Measurements from ENCODE around the gene PLA2G2E. TPM values are rescaled to one million over a fixed set of nuclear protein-coding genes. Genes with fewer than 3 reads are reported as not detected.

PLA2G2E gene
- total RNA-seq, 2 experiments from 2014 or later: not detected

DNA sequence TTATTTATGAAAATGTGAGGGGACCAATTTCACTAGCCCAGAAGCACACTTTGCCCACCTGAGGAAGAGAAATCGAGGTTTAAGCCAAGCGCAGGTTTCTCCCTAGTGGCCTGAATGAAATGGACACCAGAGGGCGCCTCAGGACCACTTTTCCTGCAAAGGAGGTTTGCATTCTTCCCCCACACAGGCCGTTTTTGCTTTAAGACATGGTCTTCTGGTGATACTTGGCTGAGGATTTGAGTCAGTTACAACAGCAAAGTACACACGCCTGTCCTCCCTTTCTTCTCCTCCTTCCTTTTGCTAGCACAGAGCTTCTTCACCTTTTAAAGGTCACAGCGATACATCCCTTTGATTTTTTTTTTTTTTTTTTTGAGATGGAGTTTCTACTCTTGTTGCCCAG lies 5.4 kb downstream of the PLA2G2E start:
- Mint-ChIP-seq H3K4me1 (peaks cover 3% of the 10 kb centered on the region), H3K9me3 (no peaks in the 10 kb centered on the region), H3K36me3 (peaks cover 2% of the 10 kb centered on the region), H3K4me3 (no peak overlapping the region), H3K27me3 (no peaks in the 10 kb centered on the region), H3K27ac (no peak overlapping the region)
- peak; percentile 66 for DNase-seq

DNA sequence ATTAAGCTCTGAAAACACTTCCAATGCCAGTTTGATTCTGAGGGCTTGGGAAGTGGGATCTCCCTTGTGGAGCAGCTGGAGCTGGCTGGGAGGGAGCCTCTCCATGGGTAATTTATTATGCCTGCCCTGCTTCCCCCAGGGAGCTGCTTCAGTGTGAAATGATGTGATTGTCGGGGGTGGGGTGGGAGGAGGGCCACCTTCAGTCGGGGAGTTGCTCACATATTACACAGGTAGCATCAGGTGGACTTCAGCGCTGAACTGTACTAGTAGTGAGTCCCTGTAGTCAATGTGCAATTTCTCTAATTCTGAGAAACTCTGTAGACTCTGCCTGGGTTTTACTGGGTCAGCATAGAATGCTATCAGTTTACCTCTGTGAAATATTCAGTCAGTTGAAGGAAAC lies 12.8 kb downstream of the PLA2G2E start:
- Mint-ChIP-seq H3K27ac (no peak overlapping the region), H3K36me3 (peaks cover 8% of the 10 kb centered on the region), H3K9me3 (no peaks in the 10 kb centered on the region), H3K27me3 (no peaks in the 10 kb centered on the region), H3K4me3 (no peak overlapping the region), H3K4me1 (no peaks in the 10 kb centered on the region)
- DNase-seq: no peak

- Mint-ChIP-seq H3K9me3 (no peaks in the 10 kb centered on the region), H3K27ac (no peak overlapping the region), H3K27me3 (no peaks in the 10 kb centered on the region), H3K4me3 (no peak overlapping the region), H3K4me1 (no peaks in the 10 kb centered on the region), H3K36me3 (peaks cover 10% of the 10 kb centered on the region)
- DNase-seq: no peak
These were observed 13.4 kb downstream of the PLA2G2E start for GRCh38 chr1:19909971-19910370.

GRCh38 chr1:19909392-19909791 lies 14.0 kb downstream of the PLA2G2E start:
- no peak for DNase-seq
- H3K27me3 Mint-ChIP-seq: no peaks in the 10 kb centered on the region
- no peak overlapping the region for H3K27ac Mint-ChIP-seq
- no peaks in the 10 kb centered on the region for H3K9me3 Mint-ChIP-seq
- peaks cover 16% of the 10 kb centered on the region for H3K36me3 Mint-ChIP-seq
- H3K4me3 Mint-ChIP-seq: no peak overlapping the region
- H3K4me1 Mint-ChIP-seq: no peaks in the 10 kb centered on the region

GRCh38 chr1:19907456-19907855 lies 16.0 kb downstream of the PLA2G2E start:
- Mint-ChIP-seq H3K27ac (no peak overlapping the region), H3K4me3 (no peak overlapping the region), H3K27me3 (no peaks in the 10 kb centered on the region), H3K36me3 (peaks cover 19% of the 10 kb centered on the region), H3K9me3 (no peaks in the 10 kb centered on the region), H3K4me1 (no peaks in the 10 kb centered on the region)
- DNase-seq: no peak

DNA sequence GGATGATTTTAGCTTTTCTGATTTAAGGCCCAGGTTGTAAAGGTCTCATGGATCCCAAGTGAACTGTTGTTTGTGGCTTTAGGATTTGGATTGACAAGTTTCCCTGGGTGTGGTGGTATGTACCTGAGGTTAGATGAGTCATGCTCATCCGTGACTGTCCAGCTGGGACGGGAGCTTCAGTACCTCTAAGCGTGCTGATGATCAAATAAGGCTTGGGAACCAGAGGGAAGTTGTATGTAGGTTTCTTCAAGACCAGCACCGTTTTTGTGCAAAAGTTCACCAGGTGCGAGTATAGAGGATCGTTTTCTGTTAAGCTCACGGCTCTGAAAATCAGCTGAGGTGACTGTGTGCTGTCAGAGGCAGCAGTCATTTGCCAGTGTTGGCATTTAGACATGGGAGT lies 19.8 kb downstream of the PLA2G2E start:
- no peaks in the 10 kb centered on the region for H3K4me1 Mint-ChIP-seq
- no peak overlapping the region for H3K4me3 Mint-ChIP-seq
- H3K9me3 Mint-ChIP-seq: peaks cover 2% of the 10 kb centered on the region
- no peak for DNase-seq
- H3K36me3 Mint-ChIP-seq: peaks cover 38% of the 10 kb centered on the region
- H3K27ac Mint-ChIP-seq: no peak overlapping the region
- H3K27me3 Mint-ChIP-seq: no peaks in the 10 kb centered on the region

DNA sequence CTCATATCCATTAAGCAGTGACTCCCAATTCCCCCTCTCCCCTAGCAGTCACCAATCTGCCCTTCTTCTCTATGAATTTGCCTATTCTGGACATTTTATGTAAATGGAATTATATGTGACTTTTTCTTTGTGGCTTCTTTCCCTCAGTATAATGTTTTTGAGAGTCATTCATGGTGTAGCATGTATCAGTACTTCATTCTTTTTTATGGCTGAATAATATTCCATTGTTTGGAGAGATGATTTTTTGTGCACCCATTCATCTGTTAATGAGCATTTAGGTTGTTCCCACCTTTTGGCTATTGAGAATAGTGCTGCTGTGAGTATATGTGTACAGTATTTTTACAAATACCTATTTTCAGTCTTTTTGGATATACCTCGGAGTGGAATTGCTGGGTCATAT lies 21.8 kb downstream of the PLA2G2E start:
- no peak for DNase-seq
- Mint-ChIP-seq H3K27me3 (no peaks in the 10 kb centered on the region), H3K36me3 (peaks cover 44% of the 10 kb centered on the region), H3K4me1 (no peaks in the 10 kb centered on the region), H3K4me3 (no peak overlapping the region), H3K27ac (no peak overlapping the region), H3K9me3 (peaks cover 2% of the 10 kb centered on the region)

DNA sequence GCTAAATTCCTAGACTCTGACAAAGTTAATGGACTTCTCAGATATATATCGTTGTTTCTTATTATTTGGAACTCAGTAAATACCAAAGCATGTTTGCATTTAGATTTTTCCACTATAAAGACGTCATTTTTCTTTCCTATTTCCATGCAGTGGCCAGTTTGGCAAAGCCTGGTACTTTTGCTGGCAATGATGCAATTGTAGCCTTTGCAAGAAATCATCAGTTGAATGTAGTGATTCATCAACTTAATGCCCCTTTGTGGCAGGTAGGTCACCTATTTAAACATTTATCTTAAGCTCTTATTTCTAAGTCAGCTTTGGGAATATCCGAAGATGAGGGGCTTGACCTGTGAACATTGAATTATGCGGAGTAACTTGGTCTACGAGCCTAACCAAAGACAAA lies 29.2 kb downstream of the PLA2G2E start:
- Mint-ChIP-seq H3K9me3 (no peaks in the 10 kb centered on the region), H3K36me3 (peaks cover 28% of the 10 kb centered on the region), H3K4me1 (peaks cover 4% of the 10 kb centered on the region), H3K4me3 (no peak overlapping the region), H3K27ac (no peak overlapping the region), H3K27me3 (no peaks in the 10 kb centered on the region)
- no peak for DNase-seq

GRCh38 chr1:19893687-19894086 lies 29.7 kb downstream of the PLA2G2E start:
- no peak overlapping the region for H3K27ac Mint-ChIP-seq
- no peak for DNase-seq
- peaks cover 23% of the 10 kb centered on the region for H3K36me3 Mint-ChIP-seq
- H3K27me3 Mint-ChIP-seq: no peaks in the 10 kb centered on the region
- no peaks in the 10 kb centered on the region for H3K9me3 Mint-ChIP-seq
- H3K4me3 Mint-ChIP-seq: no peak overlapping the region
- H3K4me1 Mint-ChIP-seq: peaks cover 4% of the 10 kb centered on the region

- Mint-ChIP-seq H3K9me3 (no peaks in the 10 kb centered on the region), H3K4me1 (peaks cover 11% of the 10 kb centered on the region), H3K27ac (peak overlapping the region; percentile 7), H3K4me3 (no peak overlapping the region), H3K27me3 (no peaks in the 10 kb centered on the region), H3K36me3 (peaks cover 23% of the 10 kb centered on the region)
- no peak for DNase-seq
These were observed 30.7 kb downstream of the PLA2G2E start for GRCh38 chr1:19892628-19893168.

DNA sequence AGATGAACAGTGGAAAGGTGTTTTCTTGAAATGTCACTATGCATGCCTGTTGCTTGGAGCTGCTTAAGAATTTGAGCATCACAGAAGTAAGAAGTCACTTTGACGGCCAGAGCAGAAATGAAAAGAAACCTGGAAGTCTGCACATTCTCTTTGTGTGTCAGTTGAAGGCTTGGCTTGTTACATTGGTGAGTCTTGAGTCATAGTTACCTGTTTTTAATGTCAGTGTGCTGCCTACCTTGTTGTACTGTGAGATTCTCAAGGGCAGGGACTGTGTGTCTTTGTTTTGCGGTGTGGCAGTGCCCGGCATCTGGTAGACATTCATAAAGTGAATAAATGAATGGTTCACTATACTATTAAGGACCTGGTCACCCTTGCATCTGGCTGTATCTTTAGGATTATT lies 31.3 kb downstream of the PLA2G2E start:
- Mint-ChIP-seq H3K36me3 (peaks cover 18% of the 10 kb centered on the region), H3K4me1 (peaks cover 11% of the 10 kb centered on the region), H3K27ac (no peak overlapping the region), H3K27me3 (no peaks in the 10 kb centered on the region), H3K9me3 (no peaks in the 10 kb centered on the region), H3K4me3 (no peak overlapping the region)
- DNase-seq: no peak

- H3K4me3 Mint-ChIP-seq: no peak overlapping the region
- H3K36me3 Mint-ChIP-seq: peaks cover 11% of the 10 kb centered on the region
These were observed 33.8 kb downstream of the PLA2G2E start for GRCh38 chr1:19889656-19890055.

GRCh38 chr1:19888112-19888511 lies 35.3 kb downstream of the PLA2G2E start:
- Mint-ChIP-seq H3K4me1 (peaks cover 35% of the 10 kb centered on the region), H3K36me3 (peaks cover 9% of the 10 kb centered on the region), H3K4me3 (no peak overlapping the region), H3K9me3 (no peaks in the 10 kb centered on the region), H3K27ac (no peak overlapping the region), H3K27me3 (no peaks in the 10 kb centered on the region)
- DNase-seq: no peak

More at GRCh38 chr1:19889656-19890055, 33.8 kb downstream of the PLA2G2E start:
- Mint-ChIP-seq H3K27ac (no peak overlapping the region), H3K27me3 (no peaks in the 10 kb centered on the region), H3K4me1 (peaks cover 21% of the 10 kb centered on the region), H3K9me3 (no peaks in the 10 kb centered on the region)
- no peak for DNase-seq

GRCh38 chr1:19885821-19886220 lies 37.6 kb downstream of the PLA2G2E start:
- no peak overlapping the region for H3K4me3 Mint-ChIP-seq
- no peaks in the 10 kb centered on the region for H3K9me3 Mint-ChIP-seq
- DNase-seq: no peak
- no peak overlapping the region for H3K27ac Mint-ChIP-seq
- peaks cover 3% of the 10 kb centered on the region for H3K36me3 Mint-ChIP-seq
- H3K27me3 Mint-ChIP-seq: no peaks in the 10 kb centered on the region
- peaks cover 40% of the 10 kb centered on the region for H3K4me1 Mint-ChIP-seq

DNA sequence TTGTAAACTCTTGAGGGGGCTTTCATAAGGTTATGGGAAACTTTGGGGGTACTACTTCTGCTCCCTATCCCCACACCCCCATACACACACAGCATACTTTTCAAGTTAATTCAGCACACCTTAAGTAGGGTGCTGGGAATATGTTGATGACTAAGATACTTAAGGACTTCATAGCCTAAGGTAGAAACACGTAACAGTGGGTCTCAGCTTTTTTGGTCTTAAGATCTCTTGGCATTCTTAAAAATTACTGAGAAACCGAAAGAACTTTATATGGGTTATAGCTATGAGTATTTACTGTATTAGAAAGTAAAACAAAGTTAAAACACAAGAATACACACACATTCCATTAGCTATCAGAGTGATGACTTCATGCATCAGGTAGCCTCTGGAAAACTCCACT lies 39.1 kb downstream of the PLA2G2E start:
- no peaks in the 10 kb centered on the region for H3K9me3 Mint-ChIP-seq
- no peaks in the 10 kb centered on the region for H3K27me3 Mint-ChIP-seq
- H3K4me1 Mint-ChIP-seq: peaks cover 39% of the 10 kb centered on the region
- DNase-seq: no peak
- no peak overlapping the region for H3K4me3 Mint-ChIP-seq
- no peaks in the 10 kb centered on the region for H3K36me3 Mint-ChIP-seq
- no peak overlapping the region for H3K27ac Mint-ChIP-seq

DNA sequence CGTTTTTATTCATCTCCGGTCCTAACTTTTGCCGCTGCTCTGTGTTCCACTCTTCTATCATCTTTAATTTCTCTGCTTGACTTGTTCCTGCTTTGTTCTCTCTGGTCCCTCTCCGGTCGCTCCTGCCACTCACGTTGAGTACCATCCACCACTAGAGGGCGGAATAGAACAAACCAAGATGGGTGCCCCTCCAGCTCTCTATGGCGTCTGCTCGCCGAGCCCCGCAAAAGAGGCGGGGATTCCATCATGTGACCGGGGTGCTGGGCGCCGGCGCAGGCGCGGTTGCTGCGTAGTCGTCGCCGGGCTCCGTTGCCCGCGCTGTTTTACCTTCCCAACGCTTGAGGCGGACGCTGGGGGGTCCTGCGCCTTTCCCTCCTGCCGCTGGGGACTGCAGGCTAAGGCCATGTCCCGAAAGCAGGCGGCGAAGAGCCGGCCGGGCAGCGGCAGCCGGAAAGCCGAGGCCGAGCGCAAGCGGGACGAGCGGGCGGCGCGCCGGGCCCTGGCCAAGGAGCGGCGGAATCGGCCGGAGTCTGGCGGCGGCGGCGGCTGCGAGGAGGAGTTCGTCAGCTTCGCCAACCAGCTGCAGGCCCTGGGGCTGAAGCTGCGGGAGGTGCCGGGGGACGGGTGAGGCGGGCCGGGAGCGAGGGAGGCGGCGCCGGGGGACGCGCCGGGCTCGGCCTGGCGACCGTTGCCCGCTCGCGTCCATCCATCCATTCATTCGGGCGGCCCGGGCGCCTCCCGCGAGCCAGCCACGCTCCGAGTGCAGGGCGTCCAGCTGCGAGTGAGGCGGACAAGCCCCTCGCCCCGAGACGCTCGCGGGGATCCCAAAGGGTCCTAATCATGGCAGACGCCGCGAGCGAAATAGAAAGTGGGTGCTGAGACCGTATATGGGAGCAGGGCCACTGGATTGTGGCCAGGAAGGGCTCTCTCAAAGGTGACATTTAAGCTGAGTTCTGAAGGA lies 41.0 kb downstream of the PLA2G2E start, which contains the start of gene OTUD3:
Gene OTUD3, plus strand, starts transcription at position 285 of the 961 bp plus-strand sequence. Its CDS starts 119 bp downstream, at position 404.
- peak; percentile 96 for DNase-seq
- H3K9me3 Mint-ChIP-seq: no peaks in the 10 kb centered on the region
- H3K4me3 Mint-ChIP-seq: peak within 1 kb of the TSS; percentile 78
- peak within 1 kb of the TSS; percentile 27 for H3K27ac Mint-ChIP-seq
- no peaks in the 10 kb centered on the region for H3K36me3 Mint-ChIP-seq
- peaks cover 32% of the 10 kb centered on the region for H3K4me1 Mint-ChIP-seq
- H3K27me3 Mint-ChIP-seq: peaks cover 3% of the 10 kb centered on the region

All from activated naive CD8-positive, alpha-beta T cell treated with anti-CD3 and anti-CD28 coated beads for 36 hours (primary cell).